Effector CD8-positive, alpha-beta T cell (primary cell): ENCODE results near the gene GABRA4.

Experiments
- DNase-seq: peaks from one replicate; lab custom pipeline; 2025; lab: John Stamatoyannopoulos, UW

Gene GABRA4

DNA sequence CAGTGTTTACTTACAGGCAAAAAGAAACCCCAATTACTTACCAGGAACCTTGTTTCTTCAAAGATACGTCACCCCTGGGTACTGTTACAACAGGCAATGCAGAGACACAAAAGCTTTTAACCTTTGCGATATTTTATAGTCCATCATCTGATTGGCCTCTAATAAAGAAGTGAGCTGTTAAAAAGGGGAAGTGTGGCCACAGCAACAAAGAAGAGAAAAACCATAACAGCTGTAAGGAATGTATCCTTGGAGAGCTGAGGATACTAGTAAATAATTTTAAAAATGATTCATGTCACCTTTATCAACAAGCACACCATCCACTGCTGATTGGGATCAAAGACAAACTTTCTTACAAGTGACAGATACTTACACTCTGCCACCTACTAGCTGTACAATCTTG, 14.1 kb downstream of the GABRA4 start:
- DNase-seq: no peak

GRCh38 chr4:46977245-46977644, 16.1 kb downstream of the GABRA4 start:
- no peak for DNase-seq

DNA sequence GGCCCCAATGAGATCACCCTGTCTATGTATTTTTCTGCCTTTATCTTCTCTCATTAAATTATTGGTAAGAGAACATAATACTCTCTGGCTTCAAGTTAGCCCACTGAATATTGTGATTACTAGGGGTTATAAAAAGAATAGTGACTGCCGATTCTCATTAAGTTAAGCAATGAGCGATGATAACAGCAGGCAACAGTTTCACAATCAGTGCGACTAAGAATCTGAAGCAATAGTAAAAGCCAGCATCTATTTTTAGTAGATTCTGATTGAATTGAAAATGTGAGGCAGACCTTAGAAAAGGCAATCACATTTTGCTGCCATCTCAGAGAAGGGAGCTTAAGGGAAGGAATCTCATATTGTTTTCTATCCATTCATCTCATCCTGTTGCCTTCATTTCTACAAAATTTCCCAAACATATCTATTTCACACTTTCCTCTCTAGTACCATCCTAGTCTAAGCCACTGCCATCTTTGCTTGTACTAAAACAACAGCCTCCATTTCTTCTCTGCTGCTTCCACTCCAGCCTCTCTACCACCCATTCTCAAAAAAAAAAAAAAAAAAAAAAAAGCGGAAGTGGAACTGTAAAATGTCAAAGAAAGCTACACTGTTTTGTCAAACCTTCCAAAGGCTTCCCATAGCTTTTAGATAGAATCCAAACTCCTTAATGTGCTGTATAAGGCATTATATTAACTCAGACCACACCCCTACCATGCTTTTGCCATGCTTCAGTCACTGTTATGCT, 17.4 kb downstream of the GABRA4 start:
- DNase-seq: no peak

DNA sequence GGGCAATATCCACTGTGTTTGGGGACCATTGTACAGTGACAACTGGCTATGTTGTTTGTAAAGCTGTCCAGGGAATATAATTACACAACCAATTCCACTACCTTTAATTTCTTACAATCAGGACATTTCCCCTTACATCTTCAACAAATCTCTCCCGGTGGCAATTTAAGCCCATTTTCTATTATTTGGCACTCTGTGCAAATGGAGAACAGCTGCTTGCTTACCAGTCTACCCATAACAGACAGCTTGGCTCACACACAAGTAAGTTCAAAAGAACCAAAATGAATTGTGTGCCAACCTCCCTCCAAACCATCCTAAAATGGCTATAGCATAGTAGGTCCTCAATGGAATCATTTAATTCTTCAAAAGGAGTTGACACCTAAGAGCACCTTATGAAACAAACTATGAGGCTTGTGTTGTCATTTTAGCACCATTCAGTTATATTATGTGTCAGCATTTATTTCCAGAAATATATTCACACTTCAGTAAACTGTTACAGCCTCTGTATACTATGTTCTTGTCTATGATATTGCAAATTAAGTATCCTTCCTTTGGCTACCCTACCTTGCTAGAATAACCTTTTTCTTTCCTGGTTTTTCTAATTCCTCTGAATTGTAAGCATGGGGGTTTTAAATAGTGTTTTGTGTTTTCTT, 18.4 kb downstream of the GABRA4 start:
- DNase-seq: no peak

DNA sequence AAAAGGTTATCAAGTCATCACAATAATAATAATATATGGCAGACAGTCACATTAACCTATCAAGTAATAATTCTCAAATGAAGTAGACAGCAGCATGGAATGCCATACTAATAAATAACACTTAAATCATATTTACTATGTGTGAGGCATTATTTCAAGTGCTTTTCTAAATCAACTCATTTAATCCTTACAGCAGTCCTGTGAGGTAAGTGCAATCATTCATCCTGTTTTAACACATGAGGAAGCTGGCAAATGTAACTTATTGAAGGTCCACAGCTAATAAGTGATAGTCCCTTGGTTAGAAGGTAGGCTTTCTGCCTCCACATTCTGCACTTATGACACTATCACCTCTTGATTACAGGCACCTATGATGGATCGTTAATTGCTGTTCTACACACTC, 24.5 kb downstream of the GABRA4 start:
- DNase-seq: no peak

DNA sequence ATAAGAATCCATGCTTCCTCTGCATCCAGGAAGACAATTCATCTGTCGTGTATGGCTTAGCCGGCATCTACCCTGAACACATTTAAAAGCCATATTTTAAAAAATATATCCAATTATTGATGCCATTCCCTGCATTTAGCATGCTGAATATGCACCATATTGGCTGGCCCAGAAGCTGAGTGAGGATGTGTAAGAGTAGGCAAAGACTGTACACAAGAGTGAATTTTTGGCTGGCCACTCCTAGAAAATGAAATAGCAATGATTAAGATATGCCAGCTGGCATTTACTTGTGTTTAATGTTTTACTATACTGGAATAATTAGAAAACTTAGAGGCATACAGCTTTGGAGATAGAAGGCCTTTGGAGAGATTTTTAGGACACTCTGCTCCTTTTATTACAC, 25.8 kb downstream of the GABRA4 start:
- DNase-seq: no peak

- DNase-seq: no peak
Measured at GRCh38 chr4:46958742-46959488, 34.5 kb downstream of the GABRA4 start.

- DNase-seq: no peak
Measured at GRCh38 chr4:46956451-46956850, 36.9 kb downstream of the GABRA4 start.

DNA sequence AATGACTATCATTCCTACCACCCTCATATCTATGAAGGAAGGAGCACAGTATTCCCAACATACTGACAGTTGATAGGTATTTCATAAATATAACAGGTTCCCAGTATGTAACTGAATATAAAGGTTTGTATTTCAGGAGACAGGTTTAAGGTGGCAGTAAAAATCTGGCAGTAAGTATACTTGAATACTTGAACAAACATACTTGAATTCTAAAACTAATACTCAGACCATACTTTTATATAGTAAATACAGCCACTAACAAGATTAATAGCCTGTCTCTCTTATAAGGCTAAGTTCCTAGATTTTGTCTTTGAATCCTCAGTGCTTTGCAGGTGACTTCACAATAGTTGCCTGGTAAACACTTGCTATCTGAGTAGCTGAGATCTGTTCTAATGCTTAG, 37.8 kb downstream of the GABRA4 start:
- no peak for DNase-seq

GRCh38 chr4:46954643-46955042, 38.7 kb downstream of the GABRA4 start:
- DNase-seq: no peak

GRCh38 chr4:46953564-46953963, 39.8 kb downstream of the GABRA4 start:
- no peak for DNase-seq

GRCh38 chr4:46952451-46952850, 40.9 kb downstream of the GABRA4 start:
- no peak for DNase-seq

DNA sequence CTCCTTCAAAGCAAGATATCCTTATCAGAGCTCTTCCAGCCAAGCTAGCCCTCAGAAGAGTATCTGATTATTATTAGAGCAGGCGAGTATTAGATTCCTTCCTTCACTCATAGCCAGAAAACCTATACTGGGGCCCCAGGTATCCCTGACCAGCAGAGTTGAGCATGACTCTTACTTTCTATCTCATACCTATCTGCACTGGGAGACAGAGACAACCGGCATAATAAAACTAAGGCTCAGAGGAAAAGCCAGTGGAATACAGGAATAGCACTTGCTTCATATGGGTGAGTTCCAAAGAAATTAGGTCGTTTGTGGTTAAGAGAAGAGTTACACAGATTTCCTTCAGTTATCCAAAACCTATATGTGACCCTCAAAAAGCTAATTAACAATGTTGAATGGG, 42.6 kb downstream of the GABRA4 start:
- DNase-seq: no peak

- no peak for DNase-seq
Measured at GRCh38 chr4:46949822-46950221, 43.6 kb downstream of the GABRA4 start.

GRCh38 chr4:46947541-46947940, 45.8 kb downstream of the GABRA4 start:
- no peak for DNase-seq

DNA sequence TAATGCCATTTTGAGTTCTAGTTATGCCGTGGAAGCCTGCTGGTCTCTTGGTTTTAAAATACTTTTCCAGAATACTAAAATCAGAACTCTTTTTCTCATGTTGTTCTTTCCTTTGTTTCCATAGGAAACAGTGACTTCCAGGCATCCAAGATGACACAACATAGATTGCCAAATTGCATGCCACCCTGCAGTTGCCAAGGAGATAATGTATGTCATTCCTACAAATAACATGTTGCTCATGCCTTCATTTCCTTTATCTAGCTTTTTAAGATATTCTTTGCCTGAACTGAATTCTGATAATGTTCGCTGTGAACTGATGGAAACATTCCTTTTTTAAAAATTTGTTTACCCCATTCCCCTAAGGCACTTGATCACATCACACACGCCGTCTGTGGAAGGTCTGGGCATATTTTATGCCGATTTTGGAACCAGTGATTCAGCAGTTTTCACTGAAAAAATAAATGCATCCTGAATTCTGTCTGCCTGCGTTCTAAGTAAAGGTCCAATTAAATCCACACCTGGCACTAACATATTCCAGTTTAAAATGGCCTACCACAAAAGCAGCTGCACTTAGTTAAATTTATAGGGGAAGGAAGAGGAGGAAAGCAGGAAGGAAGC, 46.4 kb downstream of the GABRA4 start:
- DNase-seq: no peak

- DNase-seq: no peak
Measured at GRCh38 chr4:46945062-46945461, 48.3 kb downstream of the GABRA4 start.

GRCh38 chr4:46944345-46944744, 49.0 kb downstream of the GABRA4 start:
- no peak for DNase-seq

- no peak for DNase-seq
Measured at GRCh38 chr4:46937493-46937892, 55.9 kb downstream of the GABRA4 start.

DNA sequence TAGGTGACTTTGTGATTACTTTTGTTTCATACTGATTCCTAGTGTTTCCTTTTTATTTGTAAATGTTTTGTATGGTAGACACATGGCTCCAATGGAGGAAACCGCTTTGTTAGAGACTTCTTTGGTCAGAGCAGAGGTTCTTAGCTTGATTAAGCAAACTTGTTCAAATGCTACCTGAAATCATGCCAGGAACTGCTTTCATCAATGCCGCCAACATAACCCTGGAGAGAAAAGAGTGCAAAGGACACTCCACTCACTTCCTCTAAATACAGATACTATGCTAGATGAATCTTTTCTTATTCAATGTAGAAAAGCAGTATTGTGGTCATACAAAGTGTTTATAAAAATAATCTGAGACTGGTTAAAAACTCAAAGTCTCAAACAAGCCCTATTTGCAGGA, 58.7 kb downstream of the GABRA4 start:
- DNase-seq: no peak

DNA sequence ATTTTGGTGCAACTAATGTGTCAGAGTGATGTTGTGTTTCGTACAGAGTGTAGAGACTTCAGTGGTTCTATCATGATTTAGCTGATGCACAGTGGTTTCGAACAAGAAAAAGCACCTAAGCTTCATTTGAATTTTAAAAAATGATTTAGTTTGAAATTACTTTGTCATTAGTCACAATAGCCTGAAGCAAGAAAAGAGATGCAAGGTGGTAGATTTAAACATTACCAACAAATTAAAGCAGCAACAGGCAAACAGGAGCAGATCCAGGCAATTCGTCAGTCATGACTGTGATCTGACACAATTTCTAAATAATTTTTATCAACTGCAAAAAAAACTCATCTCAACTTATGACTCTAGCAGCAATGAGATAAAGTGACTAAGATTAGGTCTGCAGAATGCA, 59.7 kb downstream of the GABRA4 start:
- no peak for DNase-seq

GRCh38 chr4:46931981-46932380, 61.4 kb downstream of the GABRA4 start:
- DNase-seq: no peak

DNA sequence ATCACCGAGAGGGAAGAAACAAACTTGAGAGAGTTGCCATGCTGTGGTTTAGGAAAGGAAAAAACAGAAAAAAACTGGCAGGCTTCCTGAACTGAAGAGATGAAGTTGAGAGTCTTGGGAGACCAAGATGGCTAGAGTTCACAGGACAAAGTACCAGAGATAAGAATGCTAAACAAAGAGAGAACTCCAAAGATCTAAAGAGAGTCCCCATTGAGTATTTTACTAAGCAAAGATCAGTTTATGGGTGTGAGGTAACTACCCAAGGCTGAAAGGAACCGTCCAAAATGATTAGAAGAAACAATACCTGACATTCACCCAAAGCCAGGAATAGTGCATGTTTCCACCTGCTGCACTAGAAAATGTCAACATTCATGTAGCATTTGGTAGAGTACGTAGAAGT, 62.5 kb downstream of the GABRA4 start:
- no peak for DNase-seq
